ENCODE results near the gene AKT2.
"Not testable (repeated sequence)": the region's sequence is repeated elsewhere in the genome, so short reads cannot be mapped to it uniquely, and the experiment has no call there.

Gene AKT2

DNA sequence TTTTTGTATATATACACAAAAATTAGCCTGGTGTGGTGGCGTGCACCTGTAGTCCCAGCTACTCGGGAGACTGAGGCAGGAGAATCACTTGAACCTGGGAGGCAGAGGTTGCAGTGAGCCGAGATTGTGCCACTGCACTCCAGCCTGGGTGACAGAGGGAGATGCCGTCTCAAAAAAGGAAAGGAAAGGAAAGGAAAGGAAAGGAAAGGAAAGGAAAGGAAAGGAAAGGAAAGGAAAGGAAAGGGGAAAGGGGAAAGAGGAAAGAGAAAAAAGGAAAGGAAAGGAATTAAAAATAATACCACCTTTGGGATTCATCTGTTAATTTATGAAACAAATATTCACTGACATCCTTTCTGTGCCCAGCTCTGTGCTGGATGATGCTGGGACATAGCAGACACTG is 66.1 kb downstream of the AKT2 start:
- not testable (repeated sequence) for DNase-seq (ENCODE audit: low read depth)

DNA sequence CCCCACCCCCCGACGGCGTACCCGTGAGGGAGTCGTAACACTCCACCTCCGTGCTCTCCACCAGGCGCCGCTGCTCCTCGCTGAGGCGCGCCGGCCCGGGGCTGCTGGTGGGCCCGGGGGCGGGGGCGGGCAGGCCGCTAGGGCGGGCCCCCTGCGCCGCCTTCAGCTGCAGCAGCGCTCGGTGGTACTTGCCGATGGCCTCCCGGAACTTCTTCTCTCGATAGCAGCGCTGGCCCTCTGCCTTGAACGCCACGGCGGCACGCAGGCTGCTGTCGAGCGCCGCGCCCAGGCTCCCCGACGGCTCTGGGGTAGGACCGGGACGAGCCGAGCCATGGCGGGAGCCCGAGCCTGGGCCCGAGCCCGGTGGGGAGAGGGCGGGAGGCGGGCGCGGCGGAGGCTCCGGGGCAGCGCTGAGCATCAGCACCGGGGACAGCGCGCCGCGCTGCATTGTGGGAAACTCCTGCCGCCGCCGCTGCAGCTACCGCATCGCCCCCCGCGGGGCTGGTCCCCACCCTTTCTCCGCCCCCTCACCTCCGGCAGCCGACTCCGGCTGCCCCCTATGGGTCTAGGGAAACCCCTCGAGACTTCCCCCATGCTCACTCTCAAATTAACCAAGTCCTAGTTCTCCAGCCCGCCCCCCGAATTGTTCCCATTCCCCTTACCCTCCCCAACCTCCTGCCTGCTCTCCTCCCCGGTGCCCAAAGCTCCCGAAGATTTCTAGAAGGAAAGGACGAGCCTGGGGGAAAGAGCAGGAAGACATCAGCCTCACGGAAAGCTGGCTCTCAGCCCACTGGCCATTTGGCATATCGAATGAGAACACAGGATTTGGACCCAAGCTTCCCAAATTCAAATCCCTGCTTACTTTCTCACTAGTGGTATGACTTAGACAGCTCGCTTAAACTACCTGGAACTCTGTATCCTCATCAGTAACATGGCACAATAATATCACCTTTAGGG is 66.9 kb downstream of the AKT2 start, which contains the start of gene TTC9B:
Gene TTC9B, minus strand, starts transcription at position 451 of the 957 bp plus-strand sequence. Its CDS starts 3 bp downstream, at position 448.
- DNase-seq (ENCODE audit: low read depth) = peak; percentile 13

- DNase-seq (ENCODE audit: low read depth) = no peak
These were observed 67.9 kb downstream of the AKT2 start for GRCh38 chr19:40217027-40217810.

DNA sequence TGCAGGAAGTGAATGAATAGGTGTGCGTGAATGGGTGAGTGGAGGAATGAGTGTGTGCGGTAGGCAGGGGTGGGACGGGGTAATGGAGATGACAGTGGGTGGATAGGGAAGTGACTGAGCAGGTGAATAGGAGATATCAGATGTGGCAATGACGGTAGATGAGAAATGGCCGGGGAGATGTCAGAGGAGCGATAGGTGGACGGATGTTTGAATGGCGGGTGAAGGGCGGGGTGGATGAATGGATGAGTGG is 68.4 kb downstream of the AKT2 start:
- no peak for DNase-seq (ENCODE audit: low read depth)

GRCh38 chr19:40216013-40216776 is 69.0 kb downstream of the AKT2 start:
- DNase-seq (ENCODE audit: low read depth) = no peak

- DNase-seq (ENCODE audit: low read depth) = no peak
These were observed 70.2 kb downstream of the AKT2 start for GRCh38 chr19:40214936-40215335.

DNA sequence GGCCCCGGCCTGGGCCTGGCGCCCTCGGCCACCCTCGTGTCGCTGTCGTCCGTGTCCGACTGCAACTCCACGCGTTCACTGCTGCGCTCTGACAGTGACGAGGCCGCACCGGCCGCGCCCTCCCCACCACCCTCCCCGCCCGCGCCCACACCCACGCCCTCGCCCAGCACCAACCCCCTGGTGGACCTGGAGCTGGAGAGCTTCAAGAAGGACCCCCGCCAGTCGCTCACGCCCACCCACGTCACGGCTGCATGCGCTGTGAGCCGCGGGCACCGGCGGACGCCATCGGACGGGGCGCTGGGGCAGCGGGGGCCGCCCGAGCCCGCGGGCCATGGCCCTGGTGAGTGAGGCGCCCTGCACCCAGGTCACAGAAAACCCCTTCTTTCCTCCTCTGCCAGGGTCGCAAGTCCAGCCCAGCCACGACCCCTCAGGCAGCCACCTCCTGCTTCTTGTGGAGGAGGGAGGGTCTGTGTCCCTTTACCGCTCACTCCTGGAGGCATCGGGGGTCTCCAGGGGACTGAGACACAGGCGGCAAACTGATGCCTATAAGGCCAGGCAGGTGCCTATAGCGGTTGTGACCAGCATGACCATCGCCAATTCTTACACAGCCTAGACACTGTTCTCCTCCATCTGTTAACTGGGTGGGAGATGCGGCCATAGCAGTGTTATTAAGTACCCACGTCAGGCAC is 71.1 kb downstream of the AKT2 start:
- no peak for DNase-seq (ENCODE audit: low read depth)

DNA sequence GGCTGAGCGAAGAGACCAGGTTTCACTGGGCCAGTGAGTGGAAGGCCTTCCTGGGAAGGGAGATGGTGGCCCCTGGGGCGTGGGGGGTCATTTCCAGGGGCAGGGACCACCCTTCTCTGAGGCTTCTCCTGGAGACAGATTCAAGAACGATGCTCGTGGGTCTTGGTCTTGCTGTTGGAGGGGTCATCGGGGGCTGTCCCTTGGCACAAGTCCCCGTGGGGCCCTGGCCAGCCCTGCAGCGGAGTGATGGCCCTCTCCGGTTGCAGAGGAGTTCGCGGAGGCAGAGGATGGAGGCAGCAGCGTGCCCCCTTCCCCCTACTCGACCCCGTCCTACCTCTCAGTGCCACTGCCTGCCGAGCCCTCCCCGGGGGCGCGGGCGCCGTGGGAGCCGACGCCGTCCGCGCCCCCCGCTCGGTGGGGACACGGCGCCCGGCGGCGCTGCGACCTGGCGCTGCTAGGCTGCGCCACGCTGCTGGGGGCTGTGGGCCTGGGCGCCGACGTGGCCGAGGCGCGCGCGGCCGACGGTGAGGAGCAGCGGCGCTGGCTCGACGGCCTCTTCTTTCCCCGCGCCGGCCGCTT is 71.8 kb downstream of the AKT2 start:
- DNase-seq (ENCODE audit: low read depth) = no peak

GRCh38 chr19:40210889-40211288 is 74.3 kb downstream of the AKT2 start:
- no peak for DNase-seq (ENCODE audit: low read depth)

- DNase-seq (ENCODE audit: low read depth) = no peak
These were observed 76.5 kb downstream of the AKT2 start for GRCh38 chr19:40208602-40209001.

GRCh38 chr19:40205760-40206159 is 79.4 kb downstream of the AKT2 start:
- DNase-seq (ENCODE audit: low read depth) = no peak

DNA sequence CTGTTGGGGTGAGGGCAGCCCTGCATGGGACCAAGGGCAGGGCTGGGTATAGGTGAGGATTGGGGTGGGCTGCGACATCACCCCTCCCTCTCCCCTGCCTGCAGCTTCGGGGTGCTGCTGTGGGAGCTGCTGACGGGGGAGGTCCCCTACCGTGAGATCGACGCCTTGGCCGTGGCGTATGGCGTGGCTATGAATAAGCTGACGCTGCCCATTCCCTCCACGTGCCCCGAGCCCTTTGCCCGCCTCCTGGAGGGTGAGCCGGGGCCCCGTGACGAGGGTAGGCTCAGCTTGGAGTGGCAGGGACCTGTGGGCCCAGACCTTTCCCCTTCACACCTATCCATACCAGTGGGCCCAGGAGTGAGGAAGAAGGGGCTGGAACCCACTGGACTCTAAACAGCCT is 80.8 kb downstream of the AKT2 start:
- DNase-seq (ENCODE audit: low read depth) = no peak

- DNase-seq (ENCODE audit: low read depth) = peak; percentile 61
These were observed 84.6 kb downstream of the AKT2 start for GRCh38 chr19:40200341-40201099.

DNA sequence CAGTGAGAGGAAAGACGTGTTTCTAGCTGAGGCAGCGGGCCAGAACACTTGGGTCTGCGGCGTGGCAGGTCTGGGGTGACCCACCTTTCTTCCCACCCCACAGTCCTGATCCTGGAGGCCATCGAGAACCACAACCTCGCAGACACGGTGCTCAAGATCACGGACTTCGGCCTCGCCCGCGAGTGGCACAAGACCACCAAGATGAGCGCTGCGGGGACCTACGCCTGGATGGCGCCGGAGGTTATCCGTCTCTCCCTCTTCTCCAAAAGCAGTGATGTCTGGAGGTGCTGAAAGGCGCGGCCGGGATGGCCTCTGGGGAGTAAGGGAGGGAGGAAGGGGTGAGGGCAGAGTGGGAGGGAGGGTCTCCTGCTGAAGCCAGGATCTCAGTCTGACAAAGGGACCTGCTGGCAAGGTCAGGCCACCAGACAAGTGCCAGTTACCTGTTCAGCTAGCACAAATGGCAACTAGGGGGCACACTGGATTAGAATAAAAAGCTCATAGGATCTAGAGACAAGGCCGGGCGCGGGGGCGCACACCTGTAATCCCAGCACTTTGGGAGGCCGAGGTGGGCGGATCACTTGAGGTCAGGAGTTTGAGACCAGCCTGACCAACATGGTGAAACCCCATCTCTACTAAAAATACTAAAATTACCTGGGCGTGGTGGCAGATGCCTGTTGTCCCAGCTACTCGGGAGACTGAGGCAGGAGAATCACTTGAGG is 86.7 kb downstream of the AKT2 start:
- no peak for DNase-seq (ENCODE audit: low read depth)

- DNase-seq (ENCODE audit: low read depth) = peak; percentile 29
These were observed 91.6 kb downstream of the AKT2 start for GRCh38 chr19:40193587-40193849.

- DNase-seq (ENCODE audit: low read depth) = no peak
These were observed 92.2 kb downstream of the AKT2 start for GRCh38 chr19:40192758-40193586.

- DNase-seq (ENCODE audit: low read depth) = peak; percentile 21
These were observed 93.1 kb downstream of the AKT2 start for GRCh38 chr19:40191836-40192646.

Data from iris pigment epithelial cell (primary cell).